Colon (tissue), 2 donors: ENCODE data around the gene MTHFSD.

ENCODE experiments used
- FAIRE-seq: peaks from 2 replicates; lab custom pipeline; 2012; peaks lifted over from hg19 to GRCh38; lab: Jason Lieb, UNC
- donor health status: control.
- donor health status: control.

The MTHFSD gene

GRCh38 chr16:86584071-86584685, 29.1 kb upstream of the MTHFSD start:
- FAIRE-seq: no peak

GRCh38 chr16:86581458-86581857, 26.4 kb upstream of the MTHFSD start:
- no peak for FAIRE-seq

- no peak for FAIRE-seq
Observed at GRCh38 chr16:86580791-86581170, 25.7 kb upstream of the MTHFSD start.

GRCh38 chr16:86580063-86580790, 25.2 kb upstream of the MTHFSD start:
- FAIRE-seq: no peak

GRCh38 chr16:86579268-86580062, 24.4 kb upstream of the MTHFSD start:
- no peak for FAIRE-seq

- no peak for FAIRE-seq
Observed at GRCh38 chr16:86578611-86579267, 23.7 kb upstream of the MTHFSD start.

- no peak for FAIRE-seq
Observed at GRCh38 chr16:86578061-86578599, 23.1 kb upstream of the MTHFSD start, which contains the start of gene FOXL1. TSS of gene FOXL1 (plus strand) at chr16:86578549. CDS start at chr16:86578724, 175 bp downstream.

- FAIRE-seq: no peak
Observed at GRCh38 chr16:86577314-86577971, 22.4 kb upstream of the MTHFSD start.

- FAIRE-seq: no peak
Observed at GRCh38 chr16:86576591-86577313, 21.7 kb upstream of the MTHFSD start.

GRCh38 chr16:86575754-86576557, 20.9 kb upstream of the MTHFSD start:
- FAIRE-seq: no peak

GRCh38 chr16:86575095-86575685, 20.2 kb upstream of the MTHFSD start:
- no peak for FAIRE-seq

GRCh38 chr16:86574646-86575045, 19.6 kb upstream of the MTHFSD start:
- FAIRE-seq: no peak

- no peak for FAIRE-seq
Observed at GRCh38 chr16:86573646-86574508, 18.8 kb upstream of the MTHFSD start.

GRCh38 chr16:86573215-86573614, 18.2 kb upstream of the MTHFSD start:
- no peak for FAIRE-seq

- no peak for FAIRE-seq
Observed at GRCh38 chr16:86572606-86573005, 17.6 kb upstream of the MTHFSD start.

GRCh38 chr16:86572041-86572521, 17.0 kb upstream of the MTHFSD start:
- no peak for FAIRE-seq

- no peak for FAIRE-seq
Observed at GRCh38 chr16:86571530-86571915, 16.5 kb upstream of the MTHFSD start.
